Limb (tissue), 2 donors: Measurements from ENCODE around the gene ZBTB46.
"Not testable (repeated sequence)": the region's sequence is repeated elsewhere in the genome, so short reads cannot be mapped to it uniquely, and the experiment has no call there.

Source experiments
- DNase-seq, 2 donors: peaks; one replicate each; pipeline ENCODE4 v3.0.0-alpha.2; 2016; ENCODE audit errors: extremely low spot score in 2 of 2

ZBTB46 gene

GRCh38 chr20:63789836-63790571 lies 41.1 kb downstream of the ZBTB46 start:
- DNase-seq = no peak

DNA sequence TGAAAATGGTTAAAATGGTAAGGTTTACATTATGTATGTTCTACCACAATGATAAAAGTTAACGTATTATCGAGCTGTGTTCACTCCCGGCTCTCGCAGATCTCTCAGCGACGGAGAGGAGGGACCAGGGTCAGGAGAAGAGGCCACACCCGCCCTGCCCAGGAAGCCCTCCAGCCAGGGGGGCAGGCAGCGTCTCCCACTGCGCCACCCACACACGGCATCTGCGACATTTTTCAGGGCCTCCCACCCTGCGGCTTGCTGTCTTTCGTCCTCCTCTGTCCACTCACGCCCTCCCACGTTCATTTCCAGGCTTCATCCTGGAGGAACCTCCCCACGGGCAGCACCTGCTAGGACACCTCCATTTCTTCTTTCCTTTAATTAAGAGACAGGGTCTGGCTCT lies 43.3 kb downstream of the ZBTB46 start:
- DNase-seq = no peak

DNA sequence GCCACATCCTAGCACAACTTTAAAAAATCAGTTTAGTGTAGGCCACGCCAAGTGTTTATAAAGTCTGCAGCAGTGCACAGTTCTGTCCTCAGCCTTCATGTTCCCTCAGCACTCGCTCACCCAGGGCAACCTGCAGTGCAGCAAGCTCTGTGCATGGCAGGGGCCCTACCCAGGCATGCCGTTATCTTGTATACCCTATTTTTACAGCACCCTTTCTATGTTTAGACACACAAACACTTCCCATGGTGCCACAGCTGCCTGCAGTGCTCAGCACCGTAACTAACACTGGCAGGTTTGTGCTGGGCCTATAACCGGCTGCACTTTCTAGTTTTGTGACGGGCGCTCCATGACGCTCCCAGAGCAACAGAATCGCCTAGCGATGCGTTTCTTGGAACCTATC lies 43.8 kb downstream of the ZBTB46 start:
- no peak for DNase-seq

DNA sequence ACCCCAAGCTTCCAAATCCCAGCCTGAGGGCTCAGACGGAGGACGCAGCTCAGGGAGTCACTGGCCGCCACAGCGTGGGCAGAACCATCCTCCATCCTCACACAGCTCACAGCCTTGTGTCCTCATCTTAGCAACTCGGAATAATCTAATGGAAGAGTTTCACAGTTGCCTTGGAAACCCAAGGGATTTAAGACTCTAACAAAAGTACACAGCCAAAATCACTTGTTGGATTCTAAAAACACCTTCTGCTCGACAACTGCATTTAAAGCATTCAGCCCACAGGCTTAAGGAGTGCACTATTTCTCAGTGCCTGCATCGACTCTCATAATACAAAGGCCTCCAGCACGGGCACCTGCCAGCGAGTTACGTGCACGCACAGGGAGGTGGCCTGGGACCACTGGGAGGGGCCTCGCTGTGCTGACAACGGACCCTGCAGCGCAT lies 45.4 kb downstream of the ZBTB46 start:
- no peak for DNase-seq

GRCh38 chr20:63783970-63784369 lies 47.1 kb downstream of the ZBTB46 start:
- DNase-seq = no peak

- no peak for DNase-seq
These were observed 48.5 kb downstream of the ZBTB46 start for GRCh38 chr20:63782521-63782971.

DNA sequence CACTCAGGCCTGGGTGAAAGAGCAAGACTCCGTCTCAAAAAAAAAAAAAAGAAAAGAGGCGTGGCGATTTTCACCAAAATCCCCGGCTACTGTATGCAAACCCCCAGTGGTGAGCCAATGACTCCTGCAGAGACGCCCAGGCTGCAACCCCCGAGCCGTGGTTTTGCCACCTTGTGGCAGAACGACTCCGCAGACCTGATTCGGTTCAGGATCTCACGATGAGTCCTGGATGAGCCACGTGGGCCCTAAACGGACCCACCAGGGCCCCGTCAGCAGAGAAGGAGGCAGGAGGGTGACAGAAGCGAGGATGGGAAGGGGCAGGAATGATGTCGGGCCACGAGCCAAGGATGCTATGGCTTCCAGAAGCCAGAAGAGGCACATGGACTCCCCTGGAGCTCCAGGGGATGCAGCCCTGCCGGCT lies 49.0 kb downstream of the ZBTB46 start:
- DNase-seq = no peak

- no peak for DNase-seq
These were observed 49.9 kb downstream of the ZBTB46 start for GRCh38 chr20:63781181-63781580.

DNA sequence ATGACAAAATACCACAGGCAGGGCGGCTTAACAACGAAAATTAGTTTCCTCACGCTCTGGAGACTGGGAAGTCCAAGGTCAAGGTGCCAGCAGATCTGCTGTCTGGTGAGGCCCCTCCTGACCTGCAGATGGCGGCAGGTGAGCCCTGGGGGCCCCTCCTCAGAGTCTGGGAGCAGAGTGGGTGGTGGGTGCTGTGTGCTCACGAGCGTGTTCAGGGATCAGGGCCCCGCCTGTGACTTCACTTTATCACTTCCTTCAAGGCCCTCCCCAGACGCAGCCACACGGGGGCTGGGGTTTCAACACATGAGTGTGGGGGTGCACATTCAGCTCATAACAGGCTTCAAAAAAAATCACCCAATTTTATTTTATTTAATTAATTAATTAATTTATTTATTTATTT lies 52.2 kb downstream of the ZBTB46 start:
- no peak for DNase-seq

GRCh38 chr20:63778034-63778752 lies 52.9 kb downstream of the ZBTB46 start:
- no peak for DNase-seq

DNA sequence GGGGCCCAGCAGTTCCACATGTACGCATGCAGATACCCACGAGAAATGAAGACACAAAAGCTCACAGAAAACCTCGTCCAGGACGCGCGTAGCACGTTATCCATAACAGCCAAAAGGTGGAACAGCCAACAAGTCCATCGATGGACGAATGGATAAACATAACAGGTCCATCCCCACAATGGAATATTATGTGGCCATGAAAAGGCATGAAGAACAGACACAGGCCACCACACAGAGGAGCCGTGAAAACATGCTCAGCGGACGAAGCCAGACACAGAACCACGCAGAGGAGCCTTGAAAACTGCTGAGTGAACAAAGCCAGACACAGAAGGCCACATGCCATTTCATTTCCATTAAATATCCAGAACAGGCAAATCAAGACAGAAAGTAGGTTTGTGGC lies 53.5 kb downstream of the ZBTB46 start:
- no peak for DNase-seq

DNA sequence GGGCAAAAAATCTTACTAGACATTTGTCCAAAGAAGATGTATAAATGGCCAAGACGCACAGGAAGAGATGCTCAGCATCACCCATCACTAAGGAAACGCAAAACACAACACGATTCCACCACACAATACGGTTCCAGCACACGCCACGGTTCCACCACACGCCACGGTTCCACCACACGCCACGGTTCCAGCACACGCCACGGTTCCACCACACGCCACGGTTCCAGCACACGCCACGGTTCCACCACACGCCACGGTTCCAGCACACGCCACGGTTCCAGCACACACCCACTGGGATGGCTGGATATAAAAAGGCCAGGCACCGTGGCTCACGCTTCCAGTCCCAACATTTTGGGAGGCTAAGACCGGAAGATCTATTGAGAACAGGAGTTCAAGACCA lies 54.2 kb downstream of the ZBTB46 start:
- DNase-seq = not testable (repeated sequence)

DNA sequence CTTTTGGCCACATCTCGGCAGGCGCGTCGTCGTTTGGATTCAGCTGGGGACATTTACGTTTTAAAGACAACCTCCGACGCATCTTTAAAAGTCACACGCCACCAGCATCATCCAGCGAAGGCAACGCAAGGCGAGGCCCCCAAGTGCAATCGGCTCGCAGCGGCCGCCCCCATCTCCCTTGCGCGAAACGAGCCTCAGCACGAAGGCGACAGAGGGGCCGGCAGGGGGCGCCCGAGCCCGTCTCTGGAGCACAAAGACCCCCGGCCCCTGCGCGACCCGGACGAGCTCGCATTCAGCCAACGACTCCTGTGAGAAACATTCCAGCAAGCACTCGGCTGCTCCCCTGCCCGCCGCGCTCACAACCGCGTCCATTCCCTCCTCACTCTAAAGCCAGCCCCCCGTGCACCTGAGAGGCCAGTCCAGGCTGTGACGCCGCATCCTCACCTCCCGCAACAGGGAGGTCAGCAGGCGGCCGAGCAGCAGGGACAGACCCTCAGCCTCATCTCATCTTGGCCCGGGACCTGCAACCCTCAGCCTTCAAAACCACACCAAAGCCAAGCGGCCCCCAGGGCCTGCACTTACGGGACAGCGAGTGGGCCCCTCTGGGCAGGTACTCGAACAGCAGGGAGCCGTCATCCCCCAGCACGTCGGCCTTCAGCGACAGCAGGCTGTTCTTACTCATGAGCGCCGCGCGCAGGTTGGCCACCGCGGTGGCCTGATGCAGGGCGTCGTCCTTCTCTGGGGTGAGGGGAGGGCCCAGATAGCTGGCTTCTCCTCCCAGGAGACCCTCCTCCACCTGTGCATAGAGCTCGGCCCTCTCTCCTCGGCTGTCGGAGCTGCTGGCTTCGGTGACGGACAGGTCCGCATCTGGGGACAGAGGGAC lies 55.7 kb downstream of the ZBTB46 start:
- peak; percentile 78 to 91 for DNase-seq

- DNase-seq = no peak
These were observed 56.8 kb downstream of the ZBTB46 start for GRCh38 chr20:63774306-63774705.

GRCh38 chr20:63773571-63774241 lies 57.4 kb downstream of the ZBTB46 start:
- DNase-seq = no peak

DNA sequence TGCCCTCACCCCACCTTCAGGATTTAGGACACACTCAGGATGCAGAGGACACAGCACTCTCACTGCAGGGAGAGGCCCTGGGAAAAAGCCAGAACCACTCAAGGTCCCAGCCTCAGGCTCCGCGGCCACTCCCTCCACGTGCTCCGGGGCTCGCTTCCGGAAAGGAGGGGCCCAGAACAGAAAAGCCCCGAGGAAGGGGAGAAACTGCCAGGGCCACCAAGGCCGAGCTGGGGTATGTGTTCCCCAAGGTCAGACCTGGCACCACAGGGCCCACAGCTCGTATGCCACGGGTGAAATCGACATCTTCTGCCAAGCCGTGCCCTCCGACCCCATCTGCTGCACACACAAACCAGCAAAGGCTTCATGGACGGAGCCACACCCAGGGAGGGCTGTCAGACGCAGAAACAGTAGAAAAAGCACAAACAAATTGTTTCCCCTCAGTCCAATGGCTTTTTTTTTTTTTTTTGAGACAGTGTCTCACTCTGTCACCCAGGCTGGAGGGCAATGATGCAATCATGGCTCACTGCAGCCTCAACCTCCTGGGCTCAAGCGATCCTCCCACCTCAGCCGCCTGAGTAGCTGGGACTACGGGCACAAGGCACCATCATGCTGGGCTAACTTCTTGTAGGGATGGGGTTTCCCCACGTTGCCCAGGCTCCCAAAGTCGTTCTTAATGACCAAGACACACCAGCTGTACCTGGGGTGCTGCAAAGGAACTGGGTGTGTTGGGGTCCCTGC lies 58.1 kb downstream of the ZBTB46 start:
- no peak for DNase-seq

DNA sequence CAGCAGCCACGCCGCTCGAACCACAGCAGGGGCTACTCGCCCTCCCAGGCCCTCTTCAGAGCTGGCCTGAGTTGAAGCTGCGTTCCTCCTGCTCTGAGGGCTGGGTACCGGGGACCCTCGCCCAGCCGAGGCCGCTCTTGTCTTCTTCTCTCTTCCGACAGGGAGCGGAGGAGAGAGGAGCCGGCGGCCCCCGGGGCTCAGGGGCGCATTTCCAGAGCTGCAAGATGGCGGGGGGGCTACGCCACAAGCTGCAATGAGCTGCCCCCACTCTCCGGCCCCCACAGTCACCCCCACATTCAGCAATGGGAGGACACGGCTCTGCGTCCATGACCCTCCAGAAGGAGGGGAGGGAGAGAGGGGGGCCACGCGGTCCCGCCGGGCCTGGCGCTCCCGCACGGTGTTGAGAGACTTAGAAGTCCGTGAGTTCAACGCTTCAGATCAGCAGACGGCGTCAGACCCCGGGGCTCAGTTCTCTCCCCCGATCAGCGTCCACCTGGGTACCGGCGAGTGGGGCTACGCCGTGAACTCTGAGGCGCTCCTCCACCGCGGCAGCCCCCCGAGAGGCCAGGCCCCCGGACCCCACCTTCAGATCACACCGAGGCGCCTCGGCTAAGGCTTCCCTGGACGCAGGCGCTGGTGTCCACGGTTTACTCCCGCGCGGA lies 59.9 kb downstream of the ZBTB46 start:
- DNase-seq = no peak

DNA sequence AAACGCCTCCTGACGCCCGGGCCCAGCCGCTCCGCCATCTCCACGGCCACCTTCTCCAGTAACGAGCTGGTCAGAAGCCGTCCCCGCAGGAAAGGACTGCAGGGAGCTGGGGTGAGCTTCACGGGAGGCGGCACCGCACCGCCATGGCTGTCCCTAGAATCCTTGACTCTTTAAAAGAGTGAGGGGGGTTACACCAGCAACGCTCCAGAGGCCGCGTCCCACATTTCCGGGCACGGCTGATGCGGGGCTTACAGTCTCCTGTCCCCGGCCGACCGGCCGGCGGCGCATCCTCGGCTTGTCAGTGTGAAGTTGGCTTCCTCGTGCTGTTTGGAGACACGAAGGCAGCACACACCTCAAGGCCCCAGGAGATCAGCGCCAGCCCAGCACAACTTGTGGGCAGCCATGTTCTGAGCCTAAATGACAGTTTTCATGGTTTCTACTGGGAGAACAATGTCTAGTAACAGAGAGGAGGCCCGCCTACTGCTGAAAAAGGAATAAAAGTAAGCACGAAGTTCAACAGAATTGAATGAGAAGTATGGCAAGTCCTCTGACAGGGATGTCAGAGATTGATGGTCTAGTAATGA lies 61.1 kb downstream of the ZBTB46 start:
- no peak for DNase-seq

- DNase-seq = no peak
These were observed 62.2 kb downstream of the ZBTB46 start for GRCh38 chr20:63768591-63769515.
